Measurements from ENCODE around the gene RBP4. TPM values are rescaled to one million over a fixed set of nuclear protein-coding genes. Genes with fewer than 3 reads are reported as not detected.

Gene RBP4
- not detected for polyA plus RNA-seq (2012; ENCODE audit: low read depth, missing spikeins)

GRCh38 chr10:93601146-93601773, at the start of gene RBP4:
RBP4 (minus strand) TSS chr10:93601235; CDS start chr10:93601028, 207 bp downstream.
- no peak for DNase-seq (ENCODE audit: insufficient read length, low spot score)
- no peak for FAIRE-seq
- TF ChIP-seq POLR2AphosphoS5 (IDR thresholded peaks at IDR 0.05; ENCODE audit: low read depth, low read length) (no peak), POLR2A (IDR thresholded peaks at IDR 0.05; ENCODE audit: low read depth, low read length) (no peak), TAF1 (IDR thresholded peaks at IDR 0.05; ENCODE audit: low read depth, low read length) (no peak), SPI1 (IDR thresholded peaks at IDR 0.05; ENCODE audit: low read depth, low read length) (no peak), POU2F2 (IDR thresholded peaks at IDR 0.05; ENCODE audit: low read depth, low read length) (no peak), PAX5 (IDR thresholded peaks at IDR 0.05; ENCODE audit: insufficient read depth, low read length, severe bottlenecking) (no peak)

GRCh38 chr10:93639791-93640190, 38.8 kb upstream of the RBP4 start:
- no peak for DNase-seq (ENCODE audit: insufficient read length, low spot score)
- no peak for FAIRE-seq
- TF ChIP-seq POLR2AphosphoS5 (IDR thresholded peaks at IDR 0.05; ENCODE audit: low read depth, low read length) (no peak), SPI1 (IDR thresholded peaks at IDR 0.05; ENCODE audit: low read depth, low read length) (no peak), TAF1 (IDR thresholded peaks at IDR 0.05; ENCODE audit: low read depth, low read length) (no peak), PAX5 (IDR thresholded peaks at IDR 0.05; ENCODE audit: insufficient read depth, low read length, severe bottlenecking) (no peak), POU2F2 (IDR thresholded peaks at IDR 0.05; ENCODE audit: low read depth, low read length) (no peak), POLR2A (IDR thresholded peaks at IDR 0.05; ENCODE audit: low read depth, low read length) (no peak)

- no peak for FAIRE-seq
- DNase-seq (ENCODE audit: insufficient read length, low spot score): no peak
These were observed 29.9 kb upstream of the RBP4 start for GRCh38 chr10:93630625-93631557.

GRCh38 chr10:93629647-93630305, 28.7 kb upstream of the RBP4 start:
- FAIRE-seq (no peak), DNase-seq (ENCODE audit: insufficient read length, low spot score) (no peak)
- TF ChIP-seq TAF1 (IDR thresholded peaks at IDR 0.05; ENCODE audit: low read depth, low read length) (no peak), SPI1 (IDR thresholded peaks at IDR 0.05; ENCODE audit: low read depth, low read length) (no peak), POU2F2 (IDR thresholded peaks at IDR 0.05; ENCODE audit: low read depth, low read length) (no peak), PAX5 (IDR thresholded peaks at IDR 0.05; ENCODE audit: insufficient read depth, low read length, severe bottlenecking) (no peak), POLR2AphosphoS5 (IDR thresholded peaks at IDR 0.05; ENCODE audit: low read depth, low read length) (no peak), POLR2A (IDR thresholded peaks at IDR 0.05; ENCODE audit: low read depth, low read length) (no peak)

More at GRCh38 chr10:93630625-93631557, 29.9 kb upstream of the RBP4 start:
- TF ChIP-seq PAX5 (IDR thresholded peaks at IDR 0.05; ENCODE audit: insufficient read depth, low read length, severe bottlenecking) (no peak), SPI1 (IDR thresholded peaks at IDR 0.05; ENCODE audit: low read depth, low read length) (no peak), TAF1 (IDR thresholded peaks at IDR 0.05; ENCODE audit: low read depth, low read length) (no peak)

- TF ChIP-seq TAF1 (IDR thresholded peaks at IDR 0.05; ENCODE audit: low read depth, low read length): no peak
- TF ChIP-seq PAX5 (IDR thresholded peaks at IDR 0.05; ENCODE audit: insufficient read depth, low read length, severe bottlenecking): no peak
- no peak for TF ChIP-seq POU2F2 (IDR thresholded peaks at IDR 0.05; ENCODE audit: low read depth, low read length)
- FAIRE-seq: no peak
- no peak for DNase-seq (ENCODE audit: insufficient read length, low spot score)
These were observed 27.8 kb upstream of the RBP4 start for GRCh38 chr10:93628858-93629257.

GRCh38 chr10:93622942-93623341, 21.9 kb upstream of the RBP4 start:
- FAIRE-seq: peak; percentile 38
- no peak for DNase-seq (ENCODE audit: insufficient read length, low spot score)
- TF ChIP-seq SPI1 (IDR thresholded peaks at IDR 0.05; ENCODE audit: low read depth, low read length) (peak; percentile 65), PAX5 (IDR thresholded peaks at IDR 0.05; ENCODE audit: insufficient read depth, low read length, severe bottlenecking) (no peak), POU2F2 (IDR thresholded peaks at IDR 0.05; ENCODE audit: low read depth, low read length) (no peak), TAF1 (IDR thresholded peaks at IDR 0.05; ENCODE audit: low read depth, low read length) (no peak), POLR2AphosphoS5 (IDR thresholded peaks at IDR 0.05; ENCODE audit: low read depth, low read length) (no peak), POLR2A (IDR thresholded peaks at IDR 0.05; ENCODE audit: low read depth, low read length) (no peak)

- no peak for TF ChIP-seq POLR2AphosphoS5 (IDR thresholded peaks at IDR 0.05; ENCODE audit: low read depth, low read length)
- no peak for TF ChIP-seq POU2F2 (IDR thresholded peaks at IDR 0.05; ENCODE audit: low read depth, low read length)
- no peak for TF ChIP-seq TAF1 (IDR thresholded peaks at IDR 0.05; ENCODE audit: low read depth, low read length)
- no peak for TF ChIP-seq SPI1 (IDR thresholded peaks at IDR 0.05; ENCODE audit: low read depth, low read length)
- no peak for TF ChIP-seq PAX5 (IDR thresholded peaks at IDR 0.05; ENCODE audit: insufficient read depth, low read length, severe bottlenecking)
- TF ChIP-seq POLR2A (IDR thresholded peaks at IDR 0.05; ENCODE audit: low read depth, low read length): no peak
- FAIRE-seq (no peak), DNase-seq (ENCODE audit: insufficient read length, low spot score) (no peak)
These were observed 19.9 kb upstream of the RBP4 start for GRCh38 chr10:93620925-93621324.

- no peak for TF ChIP-seq SPI1 (IDR thresholded peaks at IDR 0.05; ENCODE audit: low read depth, low read length)
- no peak for TF ChIP-seq POU2F2 (IDR thresholded peaks at IDR 0.05; ENCODE audit: low read depth, low read length)
- TF ChIP-seq POLR2AphosphoS5 (IDR thresholded peaks at IDR 0.05; ENCODE audit: low read depth, low read length): no peak
- no peak for TF ChIP-seq TAF1 (IDR thresholded peaks at IDR 0.05; ENCODE audit: low read depth, low read length)
- TF ChIP-seq PAX5 (IDR thresholded peaks at IDR 0.05; ENCODE audit: insufficient read depth, low read length, severe bottlenecking): no peak
- no peak for TF ChIP-seq POLR2A (IDR thresholded peaks at IDR 0.05; ENCODE audit: low read depth, low read length)
- FAIRE-seq (no peak), DNase-seq (ENCODE audit: insufficient read length, low spot score) (no peak)
These were observed 14.7 kb upstream of the RBP4 start for GRCh38 chr10:93615576-93616235.
